NCI-H187 treated with DMSO at 0.1 percent for 48 hours (cell line): Measurements from ENCODE around the gene KIAA1549.

Experiments
- DNase-seq: peaks from one replicate; lab custom pipeline; 2025; lab: John Stamatoyannopoulos, UW

The KIAA1549 gene

GRCh38 chr7:138907201-138907847, 73.9 kb downstream of the KIAA1549 start:
- no peak for DNase-seq

- DNase-seq, result no peak
Observed at GRCh38 chr7:138903859-138904435, 77.2 kb downstream of the KIAA1549 start.

- peak; percentile 30 for DNase-seq
Observed at GRCh38 chr7:138903186-138903820, 77.9 kb downstream of the KIAA1549 start.

GRCh38 chr7:138902161-138902560, 79.0 kb downstream of the KIAA1549 start:
- DNase-seq, result no peak

GRCh38 chr7:138900035-138900828, 81.0 kb downstream of the KIAA1549 start:
- no peak for DNase-seq

- DNase-seq, result no peak
Observed at GRCh38 chr7:138898802-138899201, 82.4 kb downstream of the KIAA1549 start.

- DNase-seq, result no peak
Observed at GRCh38 chr7:138898255-138898654, 82.9 kb downstream of the KIAA1549 start.

- no peak for DNase-seq
Observed at GRCh38 chr7:138895679-138896078, 85.5 kb downstream of the KIAA1549 start.

GRCh38 chr7:138893258-138893657, 87.9 kb downstream of the KIAA1549 start:
- no peak for DNase-seq

- no peak for DNase-seq
Observed at GRCh38 chr7:138892812-138893211, 88.4 kb downstream of the KIAA1549 start.

GRCh38 chr7:138892006-138892630, 89.1 kb downstream of the KIAA1549 start:
- DNase-seq, result no peak

GRCh38 chr7:138891446-138891810, 89.8 kb downstream of the KIAA1549 start:
- DNase-seq, result peak; percentile 11

- DNase-seq, result no peak
Observed at GRCh38 chr7:138890499-138891445, 90.4 kb downstream of the KIAA1549 start.

- no peak for DNase-seq
Observed at GRCh38 chr7:138889582-138890498, 91.3 kb downstream of the KIAA1549 start.

- no peak for DNase-seq
Observed at GRCh38 chr7:138887872-138888656, 93.1 kb downstream of the KIAA1549 start.

GRCh38 chr7:138887085-138887710, 94.0 kb downstream of the KIAA1549 start:
- DNase-seq, result no peak

GRCh38 chr7:138886501-138886917, 94.7 kb downstream of the KIAA1549 start:
- peak; percentile 26 for DNase-seq

GRCh38 chr7:138885383-138886147, 95.6 kb downstream of the KIAA1549 start:
- DNase-seq, result no peak
